IMR-90 (cell line): ENCODE data around the gene SLC6A6. TPM values are rescaled to one million over a fixed set of nuclear protein-coding genes. Genes with fewer than 3 reads are reported as not detected.

Experiments used
- ATAC-seq: fragments of 200-7000 bp; cut with Tn5 transposase; 2 replicates; pipeline ENCODE4 v1.9.1; 2020; ENCODE audit warnings: low read depth, mild to moderate bottlenecking, moderate library complexity
- BruUV-seq: library from RNA; stranded (reverse); fragments of 400-500 nt; replicated peaks from 2 replicates; lab custom pipeline; 2021; lab: Mats Ljungman, UMichigan
- CTCF ChIA-PET: fragments of 300-600 bp; formaldehyde crosslinking; extraction: SDS; loops from one replicate; lab custom pipeline; 2021; ENCODE audit warnings: antibody characterized with exemption; lab: Yijun Ruan, JAX
- POLR2A ChIA-PET: fragments of 300-600 bp; sonication (Branson Sonifier 250); formaldehyde crosslinking; loops from one replicate; lab custom pipeline; 2022; ENCODE audit warnings: antibody characterized with exemption; ENCODE audit not compliant: unreplicated experiment; lab: Charles Lee
- DNase-seq: peaks from one replicate; pipeline ENCODE4 v3.0.0; 2013
- H2AFZ ChIP-seq: replicated peaks from 2 replicates; pipeline ENCODE3; 2013; ENCODE audit warnings: low read length, mild to moderate bottlenecking; ENCODE audit not compliant: poor library complexity
- H2AK5ac ChIP-seq: 2 replicates; pipeline ENCODE4 v1.6.1; 2013; ENCODE audit warnings: low read depth, low read length, inconsistent platforms
- H2AK9ac ChIP-seq: replicated peaks from 2 replicates; pipeline ENCODE3; 2013; ENCODE audit warnings: mild to moderate bottlenecking, low read depth, low read length, moderate library complexity; ENCODE audit not compliant: poor library complexity
- H2BK120ac ChIP-seq: 2 replicates; pipeline ENCODE4 v1.6.1; 2013; ENCODE audit warnings: low read depth, low read length, inconsistent platforms
- H2BK15ac ChIP-seq: 3 replicates; pipeline ENCODE4 v1.6.1; 2013; ENCODE audit warnings: low read depth, low read length, inconsistent platforms
- H2BK20ac ChIP-seq: 2 replicates; pipeline ENCODE4 v1.6.1; 2013; ENCODE audit warnings: low read depth, mild to moderate bottlenecking, inconsistent platforms, low read length, moderate library complexity
- H2BK5ac ChIP-seq: 2 replicates; pipeline ENCODE4 v1.6.1; 2013; ENCODE audit warnings: mild to moderate bottlenecking, low read depth, low read length, inconsistent platforms; ENCODE audit not compliant: poor library complexity, severe bottlenecking
- H3K14ac ChIP-seq: replicated peaks from 2 replicates; pipeline ENCODE4 v1.6.1; 2013; ENCODE audit warnings: low read depth, low read length, inconsistent platforms
- H3K18ac ChIP-seq: 2 replicates; pipeline ENCODE4 v1.6.1; 2013; ENCODE audit warnings: low read depth, low read length, control low read depth
- H3K23ac ChIP-seq: 2 replicates; pipeline ENCODE4 v1.6.1; 2013; ENCODE audit warnings: low read depth, low read length, inconsistent platforms
- H3K27ac ChIP-seq: 2 replicates; pipeline ENCODE4 v1.5.1; 2013; ENCODE audit warnings: mild to moderate bottlenecking, control low read depth, low read length; ENCODE audit not compliant: insufficient read depth
- H3K27me3 ChIP-seq: 2 replicates; pipeline ENCODE4 v1.6.1; 2013; ENCODE audit warnings: low read length; ENCODE audit not compliant: control insufficient read depth, insufficient read depth
- H3K36me3 ChIP-seq: 2 replicates; pipeline ENCODE4 v1.6.1; 2013; ENCODE audit warnings: low read length, mixed read lengths; ENCODE audit not compliant: control insufficient read depth, insufficient read depth
- H3K4ac ChIP-seq: 2 replicates; pipeline ENCODE4 v1.6.1; 2013; ENCODE audit warnings: low read depth, low read length, inconsistent platforms
- H3K4me1 ChIP-seq: 2 replicates; pipeline ENCODE4 v1.6.1; 2013; ENCODE audit warnings: low read length, mixed read lengths; ENCODE audit not compliant: control insufficient read depth, insufficient read depth
- H3K4me2 ChIP-seq: 2 replicates; pipeline ENCODE4 v1.6.1; 2013; ENCODE audit warnings: low read depth, mild to moderate bottlenecking, control low read depth, low read length, moderate library complexity
- H3K4me3 ChIP-seq: 2 replicates; pipeline ENCODE4 v1.5.1; 2013; ENCODE audit warnings: low read depth, mild to moderate bottlenecking, control low read depth, low read length, moderate library complexity; ENCODE audit not compliant: insufficient read depth
- H3K56ac ChIP-seq: 2 replicates; pipeline ENCODE4 v1.6.1; 2013; ENCODE audit warnings: low read length, inconsistent platforms; ENCODE audit not compliant: insufficient read depth; ENCODE audit errors: extremely low read depth
- H3K79me1 ChIP-seq, 2 experiments: 2 replicates each; pipeline ENCODE4 v1.6.1; 2013; ENCODE audit warnings: low read length in 2 of 2, inconsistent platforms in 1 of 2, low read depth in 1 of 2
- H3K9ac ChIP-seq: 2 replicates; pipeline ENCODE4 v1.6.1; 2013; ENCODE audit warnings: low read depth, low read length, control low read depth
- H3K9me1 ChIP-seq: 2 replicates; pipeline ENCODE4 v1.6.1; 2013; ENCODE audit warnings: low read length, inconsistent platforms; ENCODE audit not compliant: insufficient read depth
- H3K9me3 ChIP-seq: 2 replicates; pipeline ENCODE4 v1.6.1; 2013; ENCODE audit warnings: low read length; ENCODE audit not compliant: control insufficient read depth, insufficient read depth
- H4K20me1 ChIP-seq: 2 replicates; pipeline ENCODE4 v1.6.1; 2013; ENCODE audit warnings: low read length, inconsistent platforms; ENCODE audit not compliant: insufficient read depth
- H4K5ac ChIP-seq: 2 replicates; pipeline ENCODE4 v1.6.1; 2013; ENCODE audit warnings: mild to moderate bottlenecking, low read depth, low read length, control low read depth
- H4K8ac ChIP-seq, 2 experiments: 2 replicates each; pipeline ENCODE4 v1.6.1; 2013; ENCODE audit warnings: low read depth in 2 of 2, low read length in 2 of 2, control low read depth in 1 of 2, inconsistent platforms in 1 of 2
- H4K91ac ChIP-seq: 2 replicates; pipeline ENCODE4 v1.6.1; 2013; ENCODE audit warnings: low read depth, low read length, inconsistent platforms; ENCODE audit not compliant: insufficient read depth
- CEBPB ChIP-seq: IDR thresholded peaks from 2 replicates; pipeline ENCODE4 v1.6.1; 2012; ENCODE audit warnings: low read depth, low read length, improper control_type of control experiment
- CHD1 ChIP-seq: IDR thresholded peaks from 2 replicates; pipeline ENCODE4 v1.6.1; 2012; ENCODE audit warnings: low read depth, low read length, improper control_type of control experiment
- CTCF ChIP-seq: conservative IDR thresholded peaks from 2 replicates; pipeline ENCODE4 v1.5.1; 2012; ENCODE audit warnings: mild to moderate bottlenecking, low read depth, low read length, improper control_type of control experiment
- ELK1 ChIP-seq: fragments of 150-350 bp; IDR thresholded peaks from 2 replicates; pipeline ENCODE4 v1.6.1; 2016; ENCODE audit warnings: low read depth, mild to moderate bottlenecking, low read length, moderate library complexity, borderline replicate concordance
- FOS ChIP-seq: fragments of 150-350 bp; IDR thresholded peaks from 2 replicates; pipeline ENCODE4 v1.6.1; 2016; ENCODE audit warnings: low read depth, low read length
- MAFK ChIP-seq: IDR thresholded peaks from 2 replicates; pipeline ENCODE4 v1.6.1; 2012; ENCODE audit warnings: low read depth, low read length, improper control_type of control experiment
- MAZ ChIP-seq: IDR thresholded peaks from 2 replicates; pipeline ENCODE4 v1.6.1; 2012; ENCODE audit warnings: low read depth, mild to moderate bottlenecking, low read length, improper control_type of control experiment, moderate library complexity, borderline replicate concordance
- MXI1 ChIP-seq: IDR thresholded peaks from 2 replicates; pipeline ENCODE4 v1.6.1; 2012; ENCODE audit warnings: low read depth, mild to moderate bottlenecking, low read length, moderate library complexity, borderline replicate concordance
- NFE2L2 ChIP-seq: fragments of 150-350 bp; IDR thresholded peaks from 2 replicates; pipeline ENCODE4 v1.6.1; 2016; ENCODE audit warnings: low read depth, mild to moderate bottlenecking, low read length
- RFX5 ChIP-seq: IDR thresholded peaks from 2 replicates; pipeline ENCODE4 v1.8.0; 2012; ENCODE audit warnings: low read depth, mild to moderate bottlenecking, low read length, moderate library complexity
- SMC3 ChIP-seq: fragments of 150-350 bp; IDR thresholded peaks from 2 replicates; pipeline ENCODE4 v1.6.1; 2016; ENCODE audit warnings: low read depth, mild to moderate bottlenecking, antibody characterized with exemption, low read length, moderate library complexity
- WGBS, 2 experiments: methylation state at CpG; one replicate each; pipeline versions ENCODE4 v1.1.5 to v1.1.7; 2013; ENCODE audit warnings: missing lambda C conversion rate in 2 of 2; ENCODE audit not compliant: insufficient read length in 1 of 2; ENCODE audit errors: extremely low coverage in 2 of 2; 5-methylcytosine and 5-hydroxymethylcytosine counted together
- dilution Hi-C: fragments of 300-500 bp; cut with HindIII; formaldehyde crosslinking; loops from one replicate; pipeline ENCODE4 v1.14.3; 2018; ENCODE audit warnings: low sequenced_read_pairs; ENCODE audit not compliant: unreplicated experiment
- in situ Hi-C: fragments of 300-500 bp; cut with MboI; formaldehyde crosslinking; loops from 3 replicates; pipeline ENCODE4 v1.14.3; 2019; ENCODE audit warnings: low sequenced_read_pairs, inconsistent platforms, mixed read lengths
- intact Hi-C: fragments of 100-400 bp; cut with micrococcal nuclease; formaldehyde crosslinking; loops from 2 replicates; pipeline ENCODE4 v1.10.0; 2022
- polyA plus RNA-seq, 3 experiments: library from polyadenylated mRNA; depleted of rRNA; stranded (reverse); fragments of >200 nt; gene quantifications; 2 replicates each; pipeline ENCODE4 v1.2.3, GENCODE V29; 2012; ENCODE audit warnings: low replicate concordance in 1 of 3
- total RNA-seq: library from RNA; depleted of rRNA; stranded (reverse); fragments of >200 nt; gene quantifications from 2 replicates; pipeline ENCODE4 v1.2.3, GENCODE V29; 2012

SLC6A6 gene
- total and polyA plus RNA-seq, 2 of the 4 experiments (the other 2 are of a cell fraction): 29.9 to 39.4 TPM

DNA sequence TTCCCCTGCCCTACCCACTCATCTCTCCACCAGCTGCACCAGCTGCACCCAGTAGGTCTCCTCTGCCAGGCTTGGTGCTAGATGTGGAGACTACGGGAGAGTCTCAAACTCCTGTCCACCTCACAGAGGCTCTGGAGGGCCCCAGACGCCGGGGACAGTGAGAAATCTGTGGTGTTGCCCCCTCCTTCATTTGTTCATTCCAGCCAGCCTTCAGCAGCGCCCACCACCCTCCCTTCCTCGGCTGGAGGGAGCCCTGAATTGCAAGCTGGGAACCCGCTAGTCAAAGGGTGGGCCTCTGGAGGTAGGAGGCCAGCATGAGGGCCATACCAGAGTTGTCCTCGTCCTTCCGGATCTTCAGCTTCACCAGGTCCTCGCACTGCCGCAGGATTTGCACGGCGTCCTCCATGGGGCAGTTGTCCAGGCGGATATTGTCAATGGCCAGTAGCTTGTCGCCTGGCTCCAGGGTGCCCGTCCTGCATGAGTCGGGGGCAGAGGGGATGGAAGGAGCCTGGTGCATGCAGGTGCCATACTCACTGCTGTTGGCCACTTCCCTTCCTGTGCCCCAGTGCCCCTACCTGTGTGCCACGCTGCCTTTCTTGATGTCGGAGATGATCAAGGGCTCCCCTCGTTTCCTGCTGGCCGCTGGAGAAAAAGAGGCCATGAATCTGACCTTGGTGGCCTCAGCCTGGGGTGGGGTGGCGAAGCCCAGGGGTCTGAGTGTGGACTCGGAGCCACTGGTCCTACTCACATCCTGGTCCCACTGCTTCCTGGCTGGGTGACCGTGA lies 108.6 kb downstream of the SLC6A6 start:
- peaks cover 11% of the 10 kb centered on the region for H3K27me3 ChIP-seq
- H3K18ac ChIP-seq: no peak overlapping the region
- no TSS peak for BruUV-seq
- H3K36me3 ChIP-seq: no peaks in the 10 kb centered on the region
- H3K4ac ChIP-seq: no peak overlapping the region
- H3K79me1 ChIP-seq: no peaks in the 10 kb centered on the region
- no peak overlapping the region for H3K4me2 ChIP-seq
- no peaks in the 10 kb centered on the region for H3K9me1 ChIP-seq
- ChIA-PET CTCF (no interaction called here), POLR2A (no interaction called here)
- no peak overlapping the region for H4K5ac ChIP-seq
- H2AK9ac ChIP-seq: no peak overlapping the region
- in situ Hi-C loops: no loop called here
- DNase-seq (no peak), ATAC-seq (no peak)
- TF ChIP-seq MXI1 (no peak), SMC3 (no peak), CTCF (no peak), CHD1 (no peak), ELK1 (no peak), CEBPB (no peak), MAFK (no peak), MAZ (no peak), FOS (no peak), RFX5 (no peak), NFE2L2 (no peak)
- intact Hi-C loops: no loop called here
- H3K4me3 ChIP-seq: no peak overlapping the region
- dilution Hi-C loops: no loop called here
- 87% methylated on average over 3 of the region's 23 CpGs; no CpG with 5 or more reads in 1 of the 2 experiments for WGBS, 2 experiments
- no peak overlapping the region for H3K23ac ChIP-seq
- H3K27ac ChIP-seq: no peak overlapping the region
- H3K14ac ChIP-seq: no peak overlapping the region
- no peak overlapping the region for H3K56ac ChIP-seq
- H2AFZ ChIP-seq: no peak overlapping the region
- H2BK120ac ChIP-seq: no peak overlapping the region
- H3K9me3 ChIP-seq: no peaks in the 10 kb centered on the region
- H2AK5ac ChIP-seq: no peak overlapping the region
- no peak overlapping the region for H3K9ac ChIP-seq
- no peak overlapping the region for H2BK5ac ChIP-seq
- no peaks in the 10 kb centered on the region for H3K4me1 ChIP-seq
- H4K8ac ChIP-seq: no peak overlapping the region
- H2BK15ac ChIP-seq: no peak overlapping the region
- H2BK20ac ChIP-seq: no peak overlapping the region
- no peaks in the 10 kb centered on the region for H4K20me1 ChIP-seq
- H4K91ac ChIP-seq: no peak overlapping the region
